Activated CD8-positive, alpha-beta T cell treated with anti-CD3 and anti-CD28 coated beads, Interleukin-2, amount 10 ng/mL, durations not matched to agents 7 days and 5 days (primary cell): ENCODE results near the gene LRFN4. TPM values are rescaled to one million over a fixed set of nuclear protein-coding genes. Genes with fewer than 3 reads are reported as not detected.

Experiments
- ATAC-seq: fragments of 150-1000 bp; cut with Tn5 transposase; one replicate; pipeline ENCODE4 v1.10.0; 2021; ENCODE audit warnings: moderate library complexity
- CTCF ChIA-PET: fragments of 350-600 bp; sonication (Branson Sonifier 250); formaldehyde crosslinking; loops from one replicate; lab custom pipeline; 2021; ENCODE audit warnings: antibody characterized with exemption; lab: Charles Lee
- POLR2A ChIA-PET: fragments of 350-600 bp; sonication (Branson Sonifier 250); formaldehyde crosslinking; loops from one replicate; lab custom pipeline; 2021; ENCODE audit warnings: antibody characterized with exemption; lab: Charles Lee
- DNase-seq: peaks from one replicate; pipeline ENCODE4 v3.0.0-alpha.2; 2020
- H3K27ac Mint-ChIP-seq: one replicate; pipeline ENCODE4 v1.8.0; 2021; ENCODE audit warnings: mild to moderate bottlenecking, mixed read lengths
- H3K27me3 Mint-ChIP-seq: one replicate; pipeline ENCODE4 v1.8.0; 2021; ENCODE audit warnings: low read depth, mixed read lengths
- H3K36me3 Mint-ChIP-seq: one replicate; pipeline ENCODE4 v1.8.0; 2021; ENCODE audit warnings: low read depth, mixed read lengths
- H3K4me1 Mint-ChIP-seq: one replicate; pipeline ENCODE4 v1.8.0; 2021; ENCODE audit warnings: low read depth, mixed read lengths
- H3K4me3 Mint-ChIP-seq: one replicate; pipeline ENCODE4 v1.8.0; 2021; ENCODE audit warnings: mild to moderate bottlenecking, mixed read lengths
- H3K9me3 Mint-ChIP-seq: one replicate; pipeline ENCODE4 v1.8.0; 2022; ENCODE audit warnings: mixed read lengths; ENCODE audit not compliant: insufficient read depth
- total RNA-seq, 2 experiments: library from RNA; stranded (reverse); gene quantifications; one replicate each; pipeline ENCODE4 v1.2.3, GENCODE V29; 2021

LRFN4 gene
- total RNA-seq, 2 experiments from 2014 or later: 24.6 to 28.3 TPM

DNA sequence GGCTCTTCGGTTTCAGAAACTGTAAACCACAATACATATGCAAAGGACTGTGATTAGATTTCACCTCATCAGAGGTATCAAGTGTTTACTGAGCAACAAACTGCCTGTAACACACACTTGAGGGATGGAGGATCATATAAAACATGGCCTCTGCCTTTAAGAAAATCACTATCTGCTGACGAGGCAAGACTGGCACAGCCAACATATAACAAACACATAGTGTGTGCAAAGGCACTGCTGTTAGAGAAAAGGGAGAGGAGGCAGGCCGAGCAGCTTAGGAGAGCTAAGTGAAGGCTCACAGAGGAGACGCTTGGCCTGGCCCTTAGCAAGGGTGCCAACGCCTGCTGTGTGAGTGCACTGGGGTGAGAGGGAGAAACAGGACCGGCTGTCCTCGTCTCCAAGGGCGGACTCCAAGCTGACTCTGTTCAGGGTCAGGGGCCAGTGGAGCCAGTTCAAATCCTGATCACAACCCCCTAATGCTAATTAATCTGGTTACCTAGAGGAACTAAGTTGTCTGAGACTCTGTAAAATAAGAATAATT, 48.2 kb downstream of the LRFN4 start:
- ChIA-PET POLR2A (no interaction called here), CTCF (no interaction called here)
- H3K4me3 Mint-ChIP-seq: no peak overlapping the region
- no peak overlapping the region for H3K27ac Mint-ChIP-seq
- ATAC-seq (no peak), DNase-seq (no peak)
- no peaks in the 10 kb centered on the region for H3K27me3 Mint-ChIP-seq
- no peaks in the 10 kb centered on the region for H3K4me1 Mint-ChIP-seq
- no peaks in the 10 kb centered on the region for H3K9me3 Mint-ChIP-seq
- no peaks in the 10 kb centered on the region for H3K36me3 Mint-ChIP-seq

DNA sequence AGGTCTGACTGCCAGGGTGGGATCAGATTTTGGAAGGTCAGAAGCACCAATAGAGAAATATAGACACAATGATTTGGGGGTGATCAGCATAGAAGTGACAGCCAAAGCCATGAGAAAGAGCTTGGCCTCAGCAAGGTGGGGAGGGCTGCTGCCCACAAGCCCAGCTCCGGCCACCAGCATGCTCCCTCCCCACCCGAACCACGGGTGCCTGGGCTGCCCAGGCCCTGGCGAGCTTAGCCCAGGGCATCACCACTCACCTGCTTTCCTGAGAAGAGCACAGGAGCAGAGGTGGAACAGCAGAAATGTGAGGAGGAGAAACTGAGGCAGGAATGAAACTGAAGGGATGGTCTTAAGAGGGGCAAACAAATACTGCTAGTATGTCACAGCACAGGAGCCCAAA, 48.8 kb downstream of the LRFN4 start:
- DNase-seq (no peak), ATAC-seq (no peak)
- Mint-ChIP-seq H3K4me1 (no peaks in the 10 kb centered on the region), H3K36me3 (no peaks in the 10 kb centered on the region), H3K4me3 (no peak overlapping the region), H3K27ac (no peak overlapping the region), H3K9me3 (no peaks in the 10 kb centered on the region), H3K27me3 (no peaks in the 10 kb centered on the region)
- ChIA-PET POLR2A (no interaction called here), CTCF (no interaction called here)

DNA sequence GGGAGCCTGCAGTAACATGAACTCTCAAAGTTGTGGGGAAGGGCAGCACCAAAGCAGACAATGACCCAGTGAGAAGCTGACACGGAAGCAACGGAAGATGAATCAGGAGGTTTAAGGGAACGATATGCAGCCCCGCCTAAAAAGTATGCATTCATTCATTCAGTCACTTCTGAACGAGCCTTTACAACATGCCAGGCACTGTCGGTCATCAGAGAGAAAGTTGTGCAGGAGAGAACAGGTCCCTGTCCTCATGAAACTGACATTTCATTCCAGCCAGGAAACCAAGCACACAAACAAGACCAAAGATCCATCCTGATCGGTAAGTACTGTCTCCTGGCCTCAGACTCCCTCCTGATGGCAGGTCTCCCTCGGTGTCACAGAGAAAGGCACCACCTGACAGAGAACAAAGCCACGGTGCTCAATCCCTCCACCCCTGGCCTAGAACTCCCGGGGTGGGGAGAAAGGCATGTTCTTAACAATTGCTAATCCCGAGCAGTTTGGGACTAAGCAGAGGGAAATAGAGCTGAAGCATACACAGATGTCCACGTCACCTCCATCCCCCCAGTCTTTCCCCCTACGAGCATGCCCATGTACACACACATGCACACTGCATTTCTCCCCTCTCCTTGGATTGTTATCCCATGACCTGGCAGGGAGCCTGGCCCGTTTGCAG, 49.3 kb downstream of the LRFN4 start:
- Mint-ChIP-seq H3K4me3 (no peak overlapping the region), H3K27me3 (no peaks in the 10 kb centered on the region), H3K36me3 (no peaks in the 10 kb centered on the region), H3K27ac (no peak overlapping the region), H3K4me1 (no peaks in the 10 kb centered on the region), H3K9me3 (no peaks in the 10 kb centered on the region)
- CTCF ChIA-PET: no interaction called here
- no peak for ATAC-seq
- no peak for DNase-seq
- POLR2A ChIA-PET: no interaction called here

DNA sequence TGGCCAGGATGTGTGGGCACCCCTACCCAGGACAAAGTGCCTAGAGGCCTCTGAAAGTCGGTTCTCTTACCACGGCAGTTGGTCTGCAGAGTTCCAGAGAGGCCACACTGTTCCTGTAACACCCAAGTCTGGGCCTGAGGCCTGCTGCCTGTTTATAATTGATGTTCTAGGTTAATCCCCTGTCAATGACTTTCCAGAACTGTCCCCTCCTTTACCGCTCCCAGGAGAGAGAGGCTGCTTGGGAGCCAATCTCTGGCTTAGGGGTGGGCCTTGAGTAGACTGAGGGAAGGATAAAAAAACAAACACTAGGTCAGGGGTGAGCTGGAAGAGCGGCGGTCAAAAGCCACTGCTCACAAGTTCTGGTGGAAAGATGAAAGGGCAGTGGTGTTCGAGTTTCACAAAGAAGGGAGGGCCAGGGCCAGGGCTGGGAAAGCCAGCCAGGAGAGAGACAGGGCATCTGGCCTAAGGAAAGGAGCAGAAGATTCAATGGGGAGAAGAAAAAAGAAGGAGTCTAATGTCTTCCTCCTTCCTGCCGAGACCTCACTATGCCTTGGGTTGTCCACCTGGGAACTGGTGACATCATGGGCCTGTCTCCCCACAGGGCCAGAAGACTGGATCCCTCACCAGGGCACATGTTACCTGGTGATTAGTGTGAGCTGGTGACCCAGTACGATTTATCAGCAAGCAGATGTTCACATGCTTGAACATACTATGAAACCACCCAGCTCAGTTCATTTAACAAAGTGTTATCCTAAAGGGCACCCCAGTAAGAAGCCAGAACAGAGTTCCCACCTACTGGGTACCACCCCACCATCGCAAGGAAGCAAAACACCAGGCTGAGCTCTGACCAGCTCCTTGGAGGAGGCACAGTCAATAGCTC, 51.1 kb downstream of the LRFN4 start:
- Mint-ChIP-seq H3K27me3 (no peaks in the 10 kb centered on the region), H3K9me3 (no peaks in the 10 kb centered on the region), H3K4me3 (no peak overlapping the region), H3K36me3 (no peaks in the 10 kb centered on the region), H3K4me1 (no peaks in the 10 kb centered on the region), H3K27ac (no peak overlapping the region)
- DNase-seq (no peak), ATAC-seq (no peak)
- ChIA-PET POLR2A (no interaction called here), CTCF (interaction anchor here (1.8 kb wide), 1 partner anchor 26 kb away, joined by 4 read pairs; no protein-coding TSS in a partner anchor)

DNA sequence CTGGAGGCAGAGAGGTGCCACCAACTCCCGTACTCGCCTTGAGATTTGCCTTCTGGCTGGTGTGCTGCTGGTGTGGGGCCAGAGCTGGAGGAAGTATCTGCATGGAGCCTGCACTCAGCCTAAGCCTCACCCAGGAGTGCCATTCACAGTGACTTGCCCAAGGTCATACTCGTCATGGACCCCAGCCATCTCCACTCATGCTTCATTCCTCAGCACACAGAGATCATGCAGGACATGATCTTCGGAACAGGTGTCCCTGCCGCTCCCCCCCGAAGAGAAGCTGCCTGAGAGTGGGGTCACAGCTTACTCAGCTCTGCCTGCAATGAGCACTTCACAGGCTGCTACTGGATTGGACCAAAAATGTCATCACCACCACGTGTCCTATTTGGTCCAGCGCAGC, 52.3 kb downstream of the LRFN4 start:
- ChIA-PET CTCF (interaction anchor here (1.8 kb wide), 1 partner anchor 27 kb away, joined by 4 read pairs; no protein-coding TSS in a partner anchor), POLR2A (no interaction called here)
- H3K4me3 Mint-ChIP-seq: no peak overlapping the region
- DNase-seq: no peak
- ATAC-seq: no peak
- H3K27me3 Mint-ChIP-seq: no peaks in the 10 kb centered on the region
- no peaks in the 10 kb centered on the region for H3K36me3 Mint-ChIP-seq
- H3K9me3 Mint-ChIP-seq: no peaks in the 10 kb centered on the region
- no peaks in the 10 kb centered on the region for H3K4me1 Mint-ChIP-seq
- H3K27ac Mint-ChIP-seq: no peak overlapping the region

DNA sequence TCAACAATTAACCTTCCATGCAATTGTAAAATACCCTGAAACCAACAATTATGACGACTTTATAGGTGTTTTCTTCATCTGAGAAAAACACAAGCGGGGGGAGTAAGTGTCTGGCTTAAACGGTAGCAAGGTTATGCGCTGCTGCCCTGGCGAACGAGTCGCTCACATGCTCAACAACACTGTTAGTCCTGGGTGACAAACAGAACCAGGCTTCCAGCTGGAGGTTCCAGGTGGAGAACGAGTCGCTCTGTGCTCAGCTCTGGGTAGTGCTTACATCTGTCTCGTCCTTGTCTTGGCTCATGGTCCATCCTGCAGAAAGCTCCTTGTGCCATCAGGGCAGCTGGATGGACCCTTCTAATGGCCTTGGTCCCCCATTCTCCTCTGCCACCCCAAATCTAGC, 53.2 kb downstream of the LRFN4 start:
- no peaks in the 10 kb centered on the region for H3K9me3 Mint-ChIP-seq
- no peak overlapping the region for H3K27ac Mint-ChIP-seq
- no peaks in the 10 kb centered on the region for H3K4me1 Mint-ChIP-seq
- no peaks in the 10 kb centered on the region for H3K36me3 Mint-ChIP-seq
- ChIA-PET POLR2A (no interaction called here), CTCF (no interaction called here)
- ATAC-seq: no peak
- no peaks in the 10 kb centered on the region for H3K27me3 Mint-ChIP-seq
- H3K4me3 Mint-ChIP-seq: no peak overlapping the region
- no peak for DNase-seq

Other genes starting within 250 kb of the LRFN4 start
- 100 to 1,000 TPM; 168 to 182 TPM for gene RBM14, start 240.4 kb upstream of the LRFN4 start, total RNA-seq
- 100 to 1,000 TPM; 118 to 121 TPM for gene RBM4, start 218.4 kb upstream of the LRFN4 start, total RNA-seq
- gene RBM4B, start 179.2 kb upstream of the LRFN4 start, total RNA-seq: 10 to 100 TPM; 18.7 to 21.5 TPM
- under 1 TPM in 1 of 2 experiments, not detected in 1; 0.31 TPM for gene SPTBN2, start 127.8 kb upstream of the LRFN4 start, total RNA-seq
- gene RCE1, start 13.6 kb upstream of the LRFN4 start, total RNA-seq: 10 to 100 TPM; 23.1 to 27.3 TPM
- 10 to 100 TPM; 10.4 to 11.7 TPM for gene PC, start 101.3 kb downstream of the LRFN4 start, total RNA-seq
- gene C11orf86, start 118.2 kb downstream of the LRFN4 start, total RNA-seq: not detected
- not detected for gene SYT12, start 166.1 kb downstream of the LRFN4 start, total RNA-seq
- gene RHOD, start 199.8 kb downstream of the LRFN4 start, total RNA-seq: not detected